C1 segment of cervical spinal cord (tissue), 14 donors: ENCODE measurements around the gene C16orf96.

ENCODE experiments used
- DNase-seq, 14 donors: peaks; one replicate each; lab custom pipeline; 2025; lab: John Stamatoyannopoulos, UW

C16orf96 gene

DNA sequence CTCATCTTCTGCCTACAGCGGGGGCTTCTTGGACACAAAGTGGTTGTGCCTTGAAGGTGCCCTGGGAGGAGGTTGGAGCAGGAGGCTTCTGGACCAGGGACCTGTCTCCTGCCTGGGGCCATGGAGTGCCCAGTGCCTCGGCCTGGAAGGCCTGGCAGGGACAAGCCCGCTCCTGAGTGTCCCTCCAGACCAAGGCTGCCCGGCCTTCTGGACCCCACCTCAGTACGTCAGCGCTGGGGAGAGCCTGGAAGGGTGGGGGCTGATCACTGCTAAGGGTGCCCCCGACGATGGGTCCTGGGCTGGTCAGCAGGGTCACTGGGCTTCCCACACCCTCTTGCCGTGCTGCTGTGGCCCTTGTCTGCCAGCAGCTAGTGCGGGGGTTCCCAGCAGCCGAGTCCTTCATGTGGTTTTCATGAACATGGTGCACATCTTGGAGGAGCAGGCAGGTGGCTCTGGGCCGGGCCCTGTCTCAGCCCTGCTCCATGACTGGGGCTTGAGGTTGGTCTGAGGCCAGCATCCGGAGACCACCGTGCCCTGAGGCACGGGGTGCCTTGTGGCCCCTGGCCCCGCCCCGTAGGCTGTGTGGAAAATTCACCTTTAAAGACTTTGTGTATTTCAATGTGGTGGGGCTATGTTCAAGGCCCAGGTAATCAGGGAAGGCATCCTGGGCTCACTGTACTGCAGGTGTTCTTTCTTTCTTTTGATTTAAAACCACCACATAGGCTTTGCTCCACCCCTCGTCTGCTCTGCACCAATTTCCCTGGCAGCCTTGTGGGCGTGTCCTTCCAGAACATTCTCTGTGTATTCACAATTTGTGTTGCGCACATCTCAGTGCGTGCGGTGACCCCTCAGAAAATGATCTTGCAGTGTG is 90.9 kb downstream of the C16orf96 start:
- no peak for DNase-seq

- DNase-seq = no peak
These were observed 91.5 kb downstream of the C16orf96 start for GRCh38 chr16:4647644-4647980.

DNA sequence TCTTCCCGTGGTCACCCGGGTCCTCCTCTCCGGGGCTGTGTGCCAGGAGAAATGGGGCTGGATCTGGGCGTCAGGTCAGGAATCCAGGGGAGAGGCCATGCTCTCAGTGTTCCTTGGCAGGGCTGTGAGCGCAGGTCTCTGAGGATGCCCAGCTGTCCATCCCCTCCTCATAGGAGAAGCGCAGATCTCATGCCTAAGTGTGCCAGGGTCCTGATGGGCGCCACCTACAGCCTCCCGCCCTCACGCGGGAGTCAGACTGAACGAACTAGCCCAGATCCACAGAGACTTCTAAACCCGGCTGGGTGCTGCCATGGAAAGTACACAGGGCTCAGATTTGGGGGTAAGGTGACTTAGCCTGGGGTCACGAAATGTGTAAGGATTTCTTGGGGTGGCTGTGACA is 92.8 kb downstream of the C16orf96 start:
- no peak for DNase-seq

GRCh38 chr16:4649744-4650442 is 93.8 kb downstream of the C16orf96 start:
- DNase-seq = no peak
